Vagina (tissue), 2 donors: ENCODE data around the gene NEMF.

Source experiments
- CTCF ChIP-seq, 3 experiments: fragments of 450-650 bp in 2 of 3; fragments of 200-600 bp in 1 of 3; sonication (generic) in 1 of 3; IDR thresholded peaks; one replicate each; pipeline ENCODE4 v1.5.1; 2017 to 2019; ENCODE audit warnings: antibody characterized with exemption in 3 of 3, mild to moderate bottlenecking in 2 of 3, moderate library complexity in 2 of 3
- POLR2A ChIP-seq, 2 donors: fragments of 450-650 bp; IDR thresholded peaks; one replicate each; pipeline ENCODE4 v1.6.1; 2017; ENCODE audit warnings: antibody characterized with exemption in 2 of 2, mild to moderate bottlenecking in 2 of 2, moderate library complexity in 2 of 2

DNA sequence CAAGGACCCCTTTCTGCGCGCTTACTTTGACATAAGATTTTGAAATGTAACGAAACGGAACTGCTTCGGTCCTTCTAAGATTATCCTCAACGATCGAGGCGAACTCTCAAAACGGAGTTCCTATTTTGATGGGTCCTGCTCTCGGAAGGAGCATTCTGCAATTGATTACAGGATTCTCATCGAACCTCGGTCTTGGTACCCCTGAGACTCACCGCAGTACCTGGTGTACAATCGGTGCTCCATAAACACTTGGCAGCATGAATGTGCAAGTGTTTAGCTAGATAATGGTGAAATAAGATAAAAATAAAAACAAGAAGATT, 530 bp upstream of the NEMF start:
- TF ChIP-seq CTCF (IDR thresholded peaks at IDR 0.05), result no peak
- no peak for TF ChIP-seq POLR2A (IDR thresholded peaks at IDR 0.05)
